Coronary artery (tissue), 2 donors: ENCODE measurements around the gene CCDC146.

ENCODE experiments used
- DNase-seq: peaks from one replicate; pipeline ENCODE4 v3.0.0-alpha.2; 2017; ENCODE audit warnings: low spot score
- H3K27ac ChIP-seq, 2 donors: fragments of 200-600 bp; sonication (generic); one replicate each; pipeline ENCODE4 v1.5.1; 2016 to 2019
- H3K4me3 ChIP-seq: fragments of 200-600 bp; sonication (generic); 2 replicates; pipeline ENCODE4 v1.5.1; 2016; ENCODE audit warnings: mild to moderate bottlenecking, moderate library complexity
- TF ChIP-seq, protein P1 (sequence below): fragments of 200-600 bp; sonication (generic); IDR thresholded peaks from one replicate; pipeline ENCODE4 v1.5.1; 2019; ENCODE audit warnings: antibody characterized with exemption

Gene CCDC146

DNA sequence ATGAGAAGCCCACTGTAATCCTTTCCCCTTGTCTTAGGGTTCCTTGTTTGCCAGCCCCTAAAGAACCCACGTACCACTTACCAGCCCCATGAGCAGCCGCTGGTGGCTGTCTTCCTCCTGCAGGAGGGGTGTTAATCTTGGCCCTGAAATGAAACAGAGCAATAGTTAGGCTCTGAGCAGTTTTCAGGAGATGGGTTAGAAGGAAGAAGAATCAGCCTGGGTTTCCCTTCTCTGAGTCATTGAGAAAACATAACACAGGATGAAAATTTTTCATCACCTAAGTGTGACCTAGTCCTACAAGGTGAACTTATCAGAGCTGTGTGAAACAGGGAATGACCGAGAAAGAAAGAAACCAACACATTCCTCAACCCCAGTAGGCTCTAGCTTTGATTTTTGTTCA, 203.7 kb downstream of the CCDC146 start:
- no peak for DNase-seq
- Histone ChIP-seq H3K27ac (peak overlapping the region in 1 of 2 donors; percentile 61), H3K4me3 (no peak overlapping the region)
- TF ChIP-seq, protein P1, sequence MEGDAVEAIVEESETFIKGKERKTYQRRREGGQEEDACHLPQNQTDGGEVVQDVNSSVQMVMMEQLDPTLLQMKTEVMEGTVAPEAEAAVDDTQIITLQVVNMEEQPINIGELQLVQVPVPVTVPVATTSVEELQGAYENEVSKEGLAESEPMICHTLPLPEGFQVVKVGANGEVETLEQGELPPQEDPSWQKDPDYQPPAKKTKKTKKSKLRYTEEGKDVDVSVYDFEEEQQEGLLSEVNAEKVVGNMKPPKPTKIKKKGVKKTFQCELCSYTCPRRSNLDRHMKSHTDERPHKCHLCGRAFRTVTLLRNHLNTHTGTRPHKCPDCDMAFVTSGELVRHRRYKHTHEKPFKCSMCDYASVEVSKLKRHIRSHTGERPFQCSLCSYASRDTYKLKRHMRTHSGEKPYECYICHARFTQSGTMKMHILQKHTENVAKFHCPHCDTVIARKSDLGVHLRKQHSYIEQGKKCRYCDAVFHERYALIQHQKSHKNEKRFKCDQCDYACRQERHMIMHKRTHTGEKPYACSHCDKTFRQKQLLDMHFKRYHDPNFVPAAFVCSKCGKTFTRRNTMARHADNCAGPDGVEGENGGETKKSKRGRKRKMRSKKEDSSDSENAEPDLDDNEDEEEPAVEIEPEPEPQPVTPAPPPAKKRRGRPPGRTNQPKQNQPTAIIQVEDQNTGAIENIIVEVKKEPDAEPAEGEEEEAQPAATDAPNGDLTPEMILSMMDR = no peak

DNA sequence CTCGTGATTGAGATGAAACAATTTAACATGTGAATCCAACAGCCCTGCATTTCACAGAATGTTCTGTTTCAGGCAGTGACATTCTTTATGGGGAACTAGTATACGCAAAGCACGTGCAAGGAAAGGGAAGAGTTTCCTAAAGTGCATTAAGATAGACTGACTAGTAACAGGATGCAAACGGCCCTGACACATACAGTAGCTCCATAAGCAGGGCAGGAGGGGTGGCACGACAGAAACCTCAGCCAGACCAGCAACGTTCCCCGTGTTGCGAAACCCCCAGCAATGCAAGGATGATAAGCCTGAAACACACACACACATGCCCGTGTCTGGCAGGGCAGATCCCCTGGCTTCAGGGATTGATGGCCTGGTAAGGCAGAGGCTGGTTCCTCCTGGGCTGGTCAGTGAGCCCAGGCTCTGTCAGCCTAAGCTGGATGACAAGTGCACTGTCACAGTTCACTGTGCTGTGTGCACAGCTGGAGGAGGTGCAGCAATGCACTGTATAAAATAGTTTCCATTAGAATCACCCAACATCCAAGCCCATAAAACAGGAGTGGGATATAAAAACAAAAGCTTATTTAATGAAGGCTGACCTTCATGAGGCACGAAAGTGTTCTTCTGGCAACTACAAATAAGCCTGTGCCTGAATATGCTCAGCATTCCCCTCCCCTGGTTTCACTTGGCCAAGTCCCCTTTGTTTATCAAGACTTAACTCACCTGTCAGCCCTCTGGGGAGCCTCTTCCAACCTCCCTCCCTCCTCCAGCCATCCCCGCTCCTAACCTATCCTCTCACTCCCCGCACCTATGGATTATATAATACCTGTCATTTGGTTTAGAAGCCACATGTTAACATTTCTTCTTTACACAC, 204.9 kb downstream of the CCDC146 start:
- peak; percentile 80 for DNase-seq
- TF ChIP-seq, protein P1 = no peak
- Histone ChIP-seq H3K27ac (peak overlapping the region; percentile 57 to 61), H3K4me3 (peak overlapping the region; percentile 4)

DNA sequence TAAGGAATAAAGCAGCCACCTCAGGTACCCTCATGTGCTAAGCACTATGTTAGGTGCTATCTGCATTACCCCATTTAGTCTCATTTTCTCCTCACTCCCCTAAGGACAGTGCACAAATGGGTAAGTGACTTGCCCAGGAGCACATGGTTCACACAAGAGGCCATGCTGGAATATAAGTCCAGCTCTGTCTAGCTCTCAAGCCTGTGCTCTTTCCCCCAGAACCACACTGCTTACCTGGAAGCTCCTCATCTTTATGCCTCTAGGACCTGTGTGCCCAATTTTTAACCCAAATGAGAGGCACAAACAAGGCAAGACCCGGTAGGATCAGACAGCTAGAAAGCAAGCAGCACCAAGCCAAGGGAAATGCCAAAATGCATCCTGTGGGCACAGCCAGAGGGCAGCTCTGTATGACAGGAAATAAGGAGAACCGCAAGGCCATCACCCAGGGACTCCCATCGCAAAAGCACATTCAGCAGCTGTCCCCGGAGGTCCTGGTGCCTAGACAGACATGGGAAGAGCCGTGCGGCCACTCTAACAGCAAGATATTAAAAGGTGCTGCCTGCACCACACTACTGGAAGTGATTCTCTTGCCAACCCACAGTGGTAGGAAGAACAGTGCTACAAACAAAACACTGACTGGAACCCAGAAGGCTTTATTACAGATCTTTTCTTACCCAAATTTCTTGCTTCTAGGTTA, 205.7 kb downstream of the CCDC146 start:
- no peak for DNase-seq
- Histone ChIP-seq H3K4me3 (no peak overlapping the region), H3K27ac (peak overlapping the region; percentile 57 to 61)
- TF ChIP-seq, protein P1 = no peak

- Histone ChIP-seq H3K4me3 (no peak overlapping the region), H3K27ac (peak overlapping the region; percentile 57 to 64)
- DNase-seq = no peak
- TF ChIP-seq, protein P1 = no peak
Measured at GRCh38 chr7:77328669-77329068, 206.3 kb downstream of the CCDC146 start.

GRCh38 chr7:77329466-77330168, 207.2 kb downstream of the CCDC146 start:
- no peak overlapping the region for H3K4me3 ChIP-seq
- DNase-seq = no peak
- H3K27ac ChIP-seq = peak overlapping the region; percentile 52 to 67
- TF ChIP-seq, protein P1 = no peak

DNA sequence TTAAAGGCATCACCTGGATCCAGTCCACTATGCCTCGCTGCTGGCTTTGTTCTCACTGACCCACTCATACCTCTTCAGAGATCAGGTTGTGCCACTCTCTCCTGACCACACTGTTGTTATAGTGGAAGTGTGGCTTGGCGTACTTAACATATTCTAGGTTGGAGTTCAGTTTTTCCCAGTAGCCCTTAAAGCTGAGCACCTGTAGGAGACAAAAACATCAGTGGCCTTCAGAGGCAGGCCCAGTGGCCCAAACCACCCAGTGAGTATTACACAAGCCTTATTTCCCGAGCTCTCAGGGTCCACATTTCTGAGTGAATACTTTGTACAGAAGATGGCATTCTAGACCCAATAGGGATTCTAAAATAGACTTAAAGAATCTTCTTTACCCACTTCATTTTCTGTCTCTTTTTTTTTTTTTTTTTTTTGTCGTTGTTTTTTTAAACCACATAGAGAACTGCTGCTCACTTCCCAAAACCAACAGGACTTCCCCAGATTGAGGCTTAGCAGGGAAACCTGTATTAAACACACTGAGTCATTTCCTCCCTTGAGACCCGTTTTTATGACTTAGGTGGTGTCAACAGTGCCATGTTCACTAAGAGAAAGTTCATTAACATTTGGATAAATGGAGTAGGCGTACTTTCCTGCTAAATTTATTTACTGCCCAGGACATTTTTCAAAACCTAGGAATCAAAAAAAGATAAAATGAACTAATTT, 207.9 kb downstream of the CCDC146 start:
- Histone ChIP-seq H3K27ac (peak overlapping the region; percentile 52 to 67), H3K4me3 (no peak overlapping the region)
- no peak for DNase-seq
- TF ChIP-seq, protein P1 = no peak
